GM06990 (cell line): ENCODE measurements around the gene LAMA2.

Source experiments
- DNase-seq: peaks from one replicate; pipeline ENCODE4 v3.0.0-alpha.2; 2011; ENCODE audit not compliant: insufficient read length; ENCODE audit errors: extremely low read depth
- H3K27me3 ChIP-seq: replicated peaks from 2 replicates; pipeline ENCODE4 v1.6.0; 2011; ENCODE audit warnings: low read length; ENCODE audit not compliant: control insufficient read depth, insufficient read depth
- H3K36me3 ChIP-seq: 2 replicates; pipeline ENCODE4 v1.5.1; 2011; ENCODE audit warnings: low read length; ENCODE audit not compliant: control insufficient read depth, insufficient read depth
- H3K4me3 ChIP-seq: replicated peaks from 2 replicates; pipeline ENCODE4 v1.5.1; 2011; ENCODE audit warnings: low read depth, mild to moderate bottlenecking, control low read depth, low read length
- TF ChIP-seq, protein P1 (sequence below): IDR thresholded peaks from 2 replicates; pipeline ENCODE4 v1.5.1; 2011; ENCODE audit warnings: low read length, control low read depth, mild to moderate bottlenecking, inconsistent platforms; ENCODE audit not compliant: insufficient read depth, poor library complexity, severe bottlenecking

The LAMA2 gene

DNA sequence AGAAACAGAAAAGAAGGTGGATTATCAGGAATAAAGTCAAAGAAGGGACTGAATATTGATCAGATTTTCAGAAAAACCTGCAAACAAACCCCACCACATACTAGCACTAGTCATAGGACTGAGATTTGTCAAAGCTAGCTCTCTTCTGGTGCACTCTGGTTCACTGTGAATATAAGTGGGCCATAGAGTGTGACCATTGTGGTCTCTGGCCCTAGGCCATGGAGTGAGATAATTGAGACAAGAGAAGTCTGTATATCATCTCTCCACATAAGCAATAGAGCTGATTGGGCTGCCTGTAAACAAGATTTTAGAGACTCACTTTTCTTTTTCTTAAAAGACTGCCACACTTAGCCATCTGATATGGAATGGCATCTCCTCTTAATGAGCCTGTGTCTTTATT, 247.2 kb downstream of the LAMA2 start:
- no peak for DNase-seq
- TF ChIP-seq, protein P1, sequence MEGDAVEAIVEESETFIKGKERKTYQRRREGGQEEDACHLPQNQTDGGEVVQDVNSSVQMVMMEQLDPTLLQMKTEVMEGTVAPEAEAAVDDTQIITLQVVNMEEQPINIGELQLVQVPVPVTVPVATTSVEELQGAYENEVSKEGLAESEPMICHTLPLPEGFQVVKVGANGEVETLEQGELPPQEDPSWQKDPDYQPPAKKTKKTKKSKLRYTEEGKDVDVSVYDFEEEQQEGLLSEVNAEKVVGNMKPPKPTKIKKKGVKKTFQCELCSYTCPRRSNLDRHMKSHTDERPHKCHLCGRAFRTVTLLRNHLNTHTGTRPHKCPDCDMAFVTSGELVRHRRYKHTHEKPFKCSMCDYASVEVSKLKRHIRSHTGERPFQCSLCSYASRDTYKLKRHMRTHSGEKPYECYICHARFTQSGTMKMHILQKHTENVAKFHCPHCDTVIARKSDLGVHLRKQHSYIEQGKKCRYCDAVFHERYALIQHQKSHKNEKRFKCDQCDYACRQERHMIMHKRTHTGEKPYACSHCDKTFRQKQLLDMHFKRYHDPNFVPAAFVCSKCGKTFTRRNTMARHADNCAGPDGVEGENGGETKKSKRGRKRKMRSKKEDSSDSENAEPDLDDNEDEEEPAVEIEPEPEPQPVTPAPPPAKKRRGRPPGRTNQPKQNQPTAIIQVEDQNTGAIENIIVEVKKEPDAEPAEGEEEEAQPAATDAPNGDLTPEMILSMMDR, result no peak
- Histone ChIP-seq H3K27me3 (no peaks in the 10 kb centered on the region; the same call in 1 of the 2 replicates), H3K4me3 (no peak overlapping the region), H3K36me3 (no peaks in the 10 kb centered on the region)

DNA sequence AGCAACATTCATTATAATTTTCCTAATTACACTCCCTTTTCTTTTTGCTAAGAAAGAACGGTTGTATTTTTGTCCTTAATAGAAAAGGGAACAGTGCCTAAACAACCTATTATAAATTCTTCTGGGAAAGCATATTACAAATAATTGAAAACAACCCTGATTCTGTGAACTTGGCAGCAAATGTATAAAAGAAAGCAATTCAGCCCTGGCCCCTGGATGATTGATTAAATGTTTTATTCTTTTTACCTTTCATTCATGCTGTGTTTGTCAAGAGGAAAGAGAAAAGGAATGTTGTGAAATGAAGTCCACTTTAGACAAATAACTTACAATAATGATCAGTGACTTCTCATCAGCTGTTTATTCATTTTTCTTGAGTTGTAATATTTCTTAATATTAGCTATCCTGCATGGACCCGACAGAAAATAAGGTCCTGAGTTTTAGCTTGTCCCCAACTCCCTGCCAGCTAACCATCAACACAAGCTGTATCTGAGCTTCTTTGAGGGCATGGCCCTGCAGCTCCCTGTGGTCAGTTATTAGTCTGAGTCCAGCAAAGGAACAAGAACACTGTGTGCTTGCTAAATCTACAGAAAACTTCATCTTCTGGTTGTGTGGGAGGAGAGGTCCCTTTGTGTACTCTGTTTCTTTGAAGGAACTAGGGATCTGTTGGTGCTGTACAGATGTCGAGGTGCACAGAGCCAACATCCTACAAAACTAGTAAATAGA, 248.2 kb downstream of the LAMA2 start:
- no peak for DNase-seq
- Histone ChIP-seq H3K27me3 (no peaks in the 10 kb centered on the region; the same call in 1 of the 2 replicates), H3K4me3 (no peak overlapping the region), H3K36me3 (no peaks in the 10 kb centered on the region)
- TF ChIP-seq, protein P1, result no peak

DNA sequence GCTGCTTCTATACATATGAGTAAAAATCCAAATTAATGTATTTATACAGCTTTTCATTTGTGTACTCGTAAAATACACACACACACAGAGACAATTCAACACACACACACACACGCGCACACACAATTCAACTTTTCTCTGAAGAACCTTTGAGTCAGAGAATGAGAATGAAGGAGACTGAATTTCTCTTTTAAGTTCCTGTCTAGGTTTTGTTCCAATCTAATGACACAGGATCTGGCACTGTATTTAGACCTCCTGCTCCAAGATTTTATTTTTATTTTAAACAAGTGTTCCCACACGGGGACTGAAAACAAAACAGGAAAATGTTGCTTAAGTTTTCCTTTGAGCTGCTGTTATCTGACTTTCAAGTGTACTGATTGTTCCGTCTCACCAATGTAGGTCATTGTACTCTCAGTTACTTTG, 250.8 kb downstream of the LAMA2 start:
- no peaks in the 10 kb centered on the region for H3K36me3 ChIP-seq
- no peak for DNase-seq
- H3K4me3 ChIP-seq, result no peak overlapping the region
- TF ChIP-seq, protein P1, result no peak
- H3K27me3 ChIP-seq, result no peaks in the 10 kb centered on the region; the same call in 1 of the 2 replicates

DNA sequence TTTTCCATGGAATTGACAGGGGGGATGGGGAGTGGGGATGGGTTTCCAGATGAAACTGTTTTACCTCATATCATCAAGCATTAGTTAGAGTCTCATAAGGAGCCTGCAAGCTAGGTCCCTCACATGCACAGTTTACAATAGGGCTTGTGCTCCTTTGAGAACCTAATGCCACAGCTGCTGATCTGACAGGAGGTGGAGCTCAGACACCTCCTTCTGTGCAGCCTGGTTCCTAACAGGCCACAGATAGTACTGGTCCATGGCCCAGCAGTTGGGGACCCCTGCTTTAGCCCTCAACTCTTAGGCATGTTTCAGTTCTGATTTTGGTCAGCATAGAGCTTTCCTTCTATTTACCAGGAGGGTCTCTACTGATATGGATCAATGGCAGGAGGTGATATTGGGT, 251.6 kb downstream of the LAMA2 start:
- Histone ChIP-seq H3K4me3 (no peak overlapping the region), H3K27me3 (no peaks in the 10 kb centered on the region; the same call in 1 of the 2 replicates), H3K36me3 (no peaks in the 10 kb centered on the region)
- DNase-seq, result no peak
- TF ChIP-seq, protein P1, result no peak

DNA sequence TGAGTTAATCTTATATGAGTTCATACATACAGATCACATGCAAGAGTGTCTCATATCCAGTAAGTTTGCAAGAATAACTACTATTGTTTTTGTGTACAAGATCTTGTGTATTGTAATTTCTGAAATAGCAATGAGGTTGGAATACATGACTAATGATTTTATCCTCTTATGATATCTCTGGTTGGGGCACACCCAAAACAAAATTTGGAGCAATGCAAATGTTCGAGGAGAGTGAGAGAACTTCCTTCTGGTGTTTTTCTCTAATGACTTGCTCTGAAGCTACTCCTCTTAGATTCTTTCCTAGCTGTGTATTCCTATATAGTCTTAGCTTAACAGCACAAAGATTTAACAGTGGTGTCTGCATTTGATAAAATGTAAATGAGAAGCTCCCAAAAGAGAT, 252.5 kb downstream of the LAMA2 start:
- DNase-seq, result no peak
- H3K27me3 ChIP-seq, result no peaks in the 10 kb centered on the region; the same call in 1 of the 2 replicates
- no peak overlapping the region for H3K4me3 ChIP-seq
- H3K36me3 ChIP-seq, result no peaks in the 10 kb centered on the region
- TF ChIP-seq, protein P1, result no peak
